ENCODE results near the gene EHD1. TPM values are rescaled to one million over a fixed set of nuclear protein-coding genes. Genes with fewer than 3 reads are reported as not detected.

The EHD1 gene
- total RNA-seq, 1 donor from 2014 or later: 61.0 TPM

DNA sequence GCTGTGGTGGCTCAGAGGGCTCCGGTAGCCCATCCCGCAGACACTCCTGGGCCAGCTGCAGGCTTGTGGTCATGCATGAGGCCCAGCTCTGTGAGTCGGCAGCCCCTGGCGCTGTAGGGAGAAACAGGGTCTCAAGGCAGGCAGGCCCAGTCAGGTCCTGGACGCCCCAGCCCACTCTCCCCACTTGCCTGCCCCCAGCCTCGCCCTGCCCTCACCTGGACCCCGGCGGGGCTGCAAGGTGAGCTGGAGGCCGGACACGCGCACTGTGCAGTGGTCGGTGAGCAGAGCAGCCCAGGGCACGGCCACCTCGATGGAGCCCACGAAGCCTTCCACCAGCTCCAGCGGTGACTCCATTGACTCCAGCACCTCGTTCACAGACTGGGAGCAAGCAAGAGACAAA is 35.7 kb upstream of the EHD1 start:
- Mint-ChIP-seq H3K36me3 (ENCODE audit: unreplicated experiment) (peaks cover 15% of the 10 kb centered on the region), H3K27ac (ENCODE audit: unreplicated experiment) (no peak overlapping the region)

DNA sequence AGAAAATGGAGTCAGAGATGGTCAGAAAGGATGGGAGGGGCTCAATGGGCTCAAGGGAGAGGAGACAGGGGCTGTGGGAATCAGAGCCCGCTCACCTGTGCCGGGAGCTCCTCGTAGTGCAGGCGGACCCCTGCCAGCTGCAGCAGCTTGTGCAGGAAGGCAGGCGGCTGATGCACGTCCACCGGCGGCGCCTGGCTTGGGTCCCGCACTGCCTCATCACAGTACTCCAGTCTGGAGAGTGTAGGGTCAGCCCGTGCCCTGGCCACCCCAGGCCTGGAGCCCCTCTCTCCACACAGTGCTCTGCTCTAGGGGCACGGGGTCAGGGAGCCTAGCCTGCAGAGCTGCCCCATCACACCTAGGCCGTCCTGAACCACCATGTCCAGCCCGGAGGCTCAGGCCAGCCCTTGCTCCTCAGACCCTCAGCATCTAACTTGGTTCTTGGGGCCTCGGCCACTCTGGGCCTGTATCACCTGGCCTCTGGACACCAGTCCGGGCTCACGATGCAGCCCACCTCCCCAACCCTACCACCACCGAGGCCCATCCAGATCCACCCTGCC is 34.8 kb upstream of the EHD1 start:
- TF ChIP-seq, protein P1, sequence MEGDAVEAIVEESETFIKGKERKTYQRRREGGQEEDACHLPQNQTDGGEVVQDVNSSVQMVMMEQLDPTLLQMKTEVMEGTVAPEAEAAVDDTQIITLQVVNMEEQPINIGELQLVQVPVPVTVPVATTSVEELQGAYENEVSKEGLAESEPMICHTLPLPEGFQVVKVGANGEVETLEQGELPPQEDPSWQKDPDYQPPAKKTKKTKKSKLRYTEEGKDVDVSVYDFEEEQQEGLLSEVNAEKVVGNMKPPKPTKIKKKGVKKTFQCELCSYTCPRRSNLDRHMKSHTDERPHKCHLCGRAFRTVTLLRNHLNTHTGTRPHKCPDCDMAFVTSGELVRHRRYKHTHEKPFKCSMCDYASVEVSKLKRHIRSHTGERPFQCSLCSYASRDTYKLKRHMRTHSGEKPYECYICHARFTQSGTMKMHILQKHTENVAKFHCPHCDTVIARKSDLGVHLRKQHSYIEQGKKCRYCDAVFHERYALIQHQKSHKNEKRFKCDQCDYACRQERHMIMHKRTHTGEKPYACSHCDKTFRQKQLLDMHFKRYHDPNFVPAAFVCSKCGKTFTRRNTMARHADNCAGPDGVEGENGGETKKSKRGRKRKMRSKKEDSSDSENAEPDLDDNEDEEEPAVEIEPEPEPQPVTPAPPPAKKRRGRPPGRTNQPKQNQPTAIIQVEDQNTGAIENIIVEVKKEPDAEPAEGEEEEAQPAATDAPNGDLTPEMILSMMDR (IDR thresholded peaks at IDR 0.05): no peak
- no peaks in the 10 kb centered on the region for H3K27me3 Mint-ChIP-seq (ENCODE audit: unreplicated experiment)
- H3K36me3 Mint-ChIP-seq (ENCODE audit: unreplicated experiment): peaks cover 19% of the 10 kb centered on the region
- peaks cover 22% of the 10 kb centered on the region for H3K4me1 Mint-ChIP-seq (ENCODE audit: unreplicated experiment)
- H3K27ac Mint-ChIP-seq (ENCODE audit: unreplicated experiment): no peak overlapping the region
- DNase-seq (ENCODE audit: extremely low spot score, unreplicated experiment): no peak
- no peak overlapping the region for H3K4me3 Mint-ChIP-seq (ENCODE audit: unreplicated experiment)
- H3K9me3 Mint-ChIP-seq (ENCODE audit: unreplicated experiment): no peaks in the 10 kb centered on the region

More for the DNA sequence above, 35.7 kb upstream of the EHD1 start:
- Mint-ChIP-seq H3K27me3 (ENCODE audit: unreplicated experiment) (no peaks in the 10 kb centered on the region), H3K4me1 (ENCODE audit: unreplicated experiment) (peaks cover 24% of the 10 kb centered on the region), H3K4me3 (ENCODE audit: unreplicated experiment) (no peak overlapping the region), H3K9me3 (ENCODE audit: unreplicated experiment) (no peaks in the 10 kb centered on the region)
- peak; percentile 84 for DNase-seq (ENCODE audit: extremely low spot score, unreplicated experiment)
- TF ChIP-seq, protein P1 (IDR thresholded peaks at IDR 0.05): no peak

DNA sequence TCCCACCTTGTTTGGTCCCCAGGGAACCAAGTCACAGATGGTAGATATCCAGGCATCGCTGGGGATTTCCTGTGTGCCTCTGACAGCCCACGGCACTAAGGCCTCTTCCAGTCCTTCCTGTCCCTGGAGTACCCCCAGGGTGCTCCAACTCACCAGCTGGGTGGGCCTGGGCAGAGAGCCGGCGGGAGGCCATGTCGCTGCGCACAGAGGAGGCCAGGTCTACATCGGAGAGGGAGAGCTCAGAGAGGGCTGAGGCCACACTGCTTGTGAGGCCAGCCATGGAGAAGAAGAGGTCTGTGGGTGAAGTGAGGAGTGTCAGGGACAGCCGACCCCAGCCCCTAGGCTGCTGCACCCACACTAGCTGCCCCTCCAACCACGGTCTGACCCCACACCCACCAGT is 33.3 kb upstream of the EHD1 start:
- TF ChIP-seq, protein P1 (IDR thresholded peaks at IDR 0.05): no peak
- DNase-seq (ENCODE audit: extremely low spot score, unreplicated experiment): no peak
- H3K4me1 Mint-ChIP-seq (ENCODE audit: unreplicated experiment): peaks cover 14% of the 10 kb centered on the region
- no peaks in the 10 kb centered on the region for H3K27me3 Mint-ChIP-seq (ENCODE audit: unreplicated experiment)
- no peak overlapping the region for H3K4me3 Mint-ChIP-seq (ENCODE audit: unreplicated experiment)
- H3K27ac Mint-ChIP-seq (ENCODE audit: unreplicated experiment): no peak overlapping the region
- peaks cover 23% of the 10 kb centered on the region for H3K36me3 Mint-ChIP-seq (ENCODE audit: unreplicated experiment)
- no peaks in the 10 kb centered on the region for H3K9me3 Mint-ChIP-seq (ENCODE audit: unreplicated experiment)

DNA sequence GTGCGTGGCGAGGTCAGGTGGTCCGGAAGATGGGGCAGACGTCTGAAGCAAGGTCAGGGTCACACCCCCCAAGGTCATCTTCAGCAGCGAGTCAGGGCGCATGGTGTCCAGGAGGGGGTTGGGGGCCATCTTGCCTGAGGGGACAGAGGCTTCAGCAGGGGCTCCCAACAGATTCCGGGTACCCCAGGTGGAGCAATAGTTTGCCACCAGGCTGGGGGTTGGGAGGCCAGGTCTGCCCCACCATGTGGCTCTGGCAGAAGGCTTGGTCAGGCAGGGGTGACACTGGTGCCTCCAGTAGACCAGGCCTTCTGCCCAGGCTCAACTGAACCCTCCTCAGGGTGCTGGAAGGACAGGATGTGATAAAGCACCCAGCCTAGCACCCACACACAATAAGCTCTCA is 32.7 kb upstream of the EHD1 start:
- Mint-ChIP-seq H3K27ac (ENCODE audit: unreplicated experiment) (no peak overlapping the region), H3K27me3 (ENCODE audit: unreplicated experiment) (no peaks in the 10 kb centered on the region), H3K4me1 (ENCODE audit: unreplicated experiment) (peaks cover 10% of the 10 kb centered on the region), H3K9me3 (ENCODE audit: unreplicated experiment) (no peaks in the 10 kb centered on the region), H3K4me3 (ENCODE audit: unreplicated experiment) (no peak overlapping the region), H3K36me3 (ENCODE audit: unreplicated experiment) (peaks cover 23% of the 10 kb centered on the region)
- TF ChIP-seq, protein P1 (IDR thresholded peaks at IDR 0.05): no peak
- DNase-seq (ENCODE audit: extremely low spot score, unreplicated experiment): no peak

DNA sequence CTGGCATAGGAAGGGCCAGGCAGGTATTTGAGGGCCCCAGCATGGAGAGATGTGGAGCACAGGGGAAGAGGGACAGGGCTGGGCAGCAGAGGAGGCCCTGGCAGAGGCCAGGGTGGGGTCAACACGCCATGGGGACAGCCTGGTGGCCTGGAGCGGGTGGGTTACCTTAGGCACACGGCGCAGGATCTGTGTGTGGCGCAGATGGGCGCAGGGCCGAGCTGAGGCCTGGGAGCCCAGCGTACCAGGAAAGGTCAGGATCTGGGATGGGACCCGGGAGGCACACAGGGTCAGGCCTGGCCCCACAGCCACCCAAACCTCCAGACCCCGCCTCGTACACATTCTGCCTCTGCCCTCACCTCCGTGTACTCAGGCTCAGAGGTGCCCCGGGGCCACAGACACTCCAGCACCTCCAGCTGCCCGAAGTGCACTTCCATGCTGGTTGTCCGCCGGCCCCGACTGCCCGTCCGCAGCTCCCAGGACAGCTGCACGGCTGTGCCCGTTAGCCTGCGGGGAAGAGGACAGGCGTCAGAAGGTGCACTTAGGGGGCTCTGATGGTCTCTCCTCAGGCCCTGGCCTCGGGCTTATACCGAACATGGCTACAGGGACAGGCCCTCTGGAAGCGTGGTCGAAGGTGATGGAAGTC is 32.2 kb upstream of the EHD1 start:
- Mint-ChIP-seq H3K4me1 (ENCODE audit: unreplicated experiment) (peaks cover 4% of the 10 kb centered on the region), H3K9me3 (ENCODE audit: unreplicated experiment) (no peaks in the 10 kb centered on the region), H3K4me3 (ENCODE audit: unreplicated experiment) (no peak overlapping the region), H3K27ac (ENCODE audit: unreplicated experiment) (no peak overlapping the region), H3K27me3 (ENCODE audit: unreplicated experiment) (no peaks in the 10 kb centered on the region), H3K36me3 (ENCODE audit: unreplicated experiment) (peaks cover 25% of the 10 kb centered on the region)
- DNase-seq (ENCODE audit: extremely low spot score, unreplicated experiment): no peak
- TF ChIP-seq, protein P1 (IDR thresholded peaks at IDR 0.05): no peak

Data from osteocyte (in vitro differentiated cells).